NCI-H128 (cell line): ENCODE results near the gene RNF149.
"Not testable (repeated sequence)": the region's sequence is repeated elsewhere in the genome, so short reads cannot be mapped to it uniquely, and the experiment has no call there.

Source experiments
- DNase-seq: peaks from one replicate; lab custom pipeline; 2025; ENCODE audit not compliant: unreplicated experiment; lab: John Stamatoyannopoulos, UW

The RNF149 gene

GRCh38 chr2:101332885-101333766, 24.6 kb upstream of the RNF149 start:
- no peak for DNase-seq

DNA sequence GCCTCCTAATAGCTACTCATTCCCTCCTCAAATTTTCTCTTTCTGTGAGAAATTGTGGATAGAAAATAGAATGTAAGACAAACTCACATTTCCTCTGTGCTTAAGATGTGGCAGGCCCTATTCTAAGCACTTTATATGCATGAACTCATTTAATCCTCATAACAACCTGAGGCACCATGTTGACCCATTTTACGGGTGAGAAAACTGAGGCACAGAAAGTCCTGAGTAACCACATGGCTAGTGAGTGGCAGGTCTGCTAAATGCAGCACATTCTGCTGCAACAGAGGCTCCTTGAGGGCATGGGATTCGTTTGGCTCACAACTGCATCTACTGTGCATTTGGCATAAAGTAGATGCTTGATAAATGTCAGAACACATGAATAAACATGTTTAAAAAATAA, 22.7 kb upstream of the RNF149 start:
- no peak for DNase-seq

DNA sequence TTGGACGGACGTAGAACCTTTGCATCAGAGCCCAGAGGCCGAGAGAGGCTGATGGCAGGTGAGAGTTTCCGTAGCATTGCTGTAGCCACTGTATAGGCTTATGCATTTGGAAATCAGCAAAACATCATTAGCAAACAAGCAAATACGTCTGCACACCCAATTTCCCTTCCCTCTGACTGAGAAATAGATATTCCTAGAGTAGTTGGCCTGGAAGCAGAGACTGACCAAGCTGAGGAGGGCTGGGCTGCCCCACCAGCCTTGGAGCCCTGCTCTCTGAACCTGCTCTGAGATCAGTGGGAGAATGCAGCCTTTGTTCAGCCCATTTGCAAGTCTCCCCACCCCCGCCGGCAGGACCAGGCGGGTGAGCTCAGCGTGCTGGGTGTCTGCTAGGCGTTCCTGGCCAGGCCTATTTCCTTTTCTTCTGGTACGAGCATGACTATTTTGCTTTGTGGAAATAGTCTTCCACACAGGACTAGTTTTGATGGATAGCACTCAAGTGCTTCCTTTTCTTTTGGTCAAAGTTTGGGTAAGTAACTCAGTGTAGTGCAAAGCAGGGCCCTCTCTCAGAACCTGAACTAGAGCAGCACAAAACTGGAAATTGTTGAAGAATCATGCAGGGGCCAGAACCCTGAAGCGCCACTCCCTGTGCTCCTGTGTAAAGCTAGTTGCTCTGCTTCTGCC, 21.9 kb upstream of the RNF149 start:
- DNase-seq, result no peak

GRCh38 chr2:101329026-101329425, 20.5 kb upstream of the RNF149 start:
- no peak for DNase-seq

DNA sequence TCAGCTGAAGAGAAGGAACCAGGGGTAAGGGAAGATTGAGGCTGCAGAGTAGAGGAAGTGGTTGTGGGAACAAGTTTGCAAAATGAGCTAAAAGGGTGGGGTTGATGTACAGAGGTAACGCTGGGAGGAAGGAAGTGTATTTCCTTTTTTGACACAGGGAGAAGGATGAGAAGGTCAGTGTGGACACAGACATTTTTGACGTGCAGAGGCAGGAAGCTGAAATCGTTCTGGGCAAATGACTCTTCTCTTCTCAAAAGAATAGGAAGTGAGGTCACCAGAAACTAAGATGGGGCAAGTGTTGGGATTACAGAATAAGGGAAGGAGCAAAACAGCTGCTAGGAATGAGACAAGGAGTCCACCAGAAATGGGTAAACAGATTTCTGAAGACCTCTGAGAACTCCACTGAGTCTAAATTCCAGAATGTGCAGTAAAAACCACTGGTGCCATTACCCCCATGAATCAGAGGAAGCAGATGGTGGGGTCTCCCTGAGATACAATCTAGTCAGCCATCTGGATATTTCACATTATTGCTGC, 20.0 kb upstream of the RNF149 start:
- DNase-seq, result no peak

GRCh38 chr2:101327863-101328394, 19.4 kb upstream of the RNF149 start:
- no peak for DNase-seq

DNA sequence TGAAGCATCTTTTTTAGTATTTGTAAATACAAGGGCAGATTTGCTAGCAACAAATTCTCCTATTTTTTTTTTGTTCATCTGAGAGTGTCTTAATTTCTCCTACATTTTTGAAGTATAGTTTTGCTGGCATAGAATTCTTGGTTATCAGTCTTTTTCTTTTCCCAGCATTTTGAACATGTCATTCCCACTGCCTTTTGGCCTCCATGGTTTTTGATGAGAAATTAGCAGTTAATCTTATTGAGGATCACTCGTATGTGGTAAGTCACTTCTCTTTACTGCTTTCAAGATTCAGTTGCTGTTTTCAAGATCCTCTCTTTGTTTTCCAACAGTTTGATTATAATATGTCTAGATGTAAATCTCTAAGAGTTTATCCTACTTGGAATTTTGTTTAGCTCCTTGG, 16.9 kb upstream of the RNF149 start:
- no peak for DNase-seq

DNA sequence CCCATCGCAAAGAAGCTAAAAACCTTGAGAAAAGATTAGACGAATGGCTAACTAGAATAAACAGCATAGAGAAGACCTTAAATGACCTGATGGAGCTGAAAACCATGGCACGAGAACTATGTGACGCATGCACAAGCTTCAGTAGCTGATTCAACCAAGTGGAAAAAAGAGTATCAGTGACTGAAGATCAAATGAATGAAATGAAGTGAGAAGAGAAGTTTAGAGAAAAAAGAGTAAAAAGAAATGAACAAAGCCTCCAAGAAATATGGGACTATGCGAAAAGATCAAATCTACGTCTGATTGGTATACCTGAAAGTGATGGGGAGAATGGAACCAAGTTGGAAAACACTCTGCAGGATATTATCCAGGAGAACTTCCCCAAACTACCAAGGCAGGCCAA, 8.1 kb upstream of the RNF149 start:
- not testable (repeated sequence) for DNase-seq

GRCh38 chr2:101311696-101312017, 3.2 kb upstream of the RNF149 start:
- DNase-seq, result no peak

- DNase-seq, result no peak
These were observed 2.6 kb upstream of the RNF149 start for GRCh38 chr2:101310834-101311695.

- no peak for DNase-seq
These were observed 1.8 kb upstream of the RNF149 start for GRCh38 chr2:101310090-101310833.

DNA sequence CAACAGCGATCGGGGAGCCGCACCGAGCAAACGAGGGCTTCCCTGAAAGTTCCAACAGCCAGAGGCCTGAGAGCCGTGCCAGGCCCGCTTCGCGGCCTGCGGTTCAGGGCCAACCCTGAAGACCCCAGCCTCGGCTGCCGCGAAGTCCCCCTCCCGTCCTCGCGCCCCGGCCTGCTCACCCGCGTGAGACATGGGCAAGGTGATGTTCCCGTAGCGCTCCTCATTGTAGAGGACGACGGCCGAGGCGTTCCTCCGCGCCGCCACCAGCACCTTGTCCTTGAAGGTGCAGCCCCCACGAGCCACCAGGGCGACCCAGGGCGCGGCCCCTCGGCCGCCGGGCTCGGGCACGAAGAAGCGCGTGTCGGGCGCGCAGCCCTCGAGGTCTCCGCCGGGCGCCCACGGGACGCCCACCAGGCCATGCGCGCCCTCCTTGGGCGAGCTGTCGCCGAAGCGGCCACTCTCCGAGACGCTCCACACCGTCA, 510 bp downstream of the RNF149 start:
- DNase-seq, result no peak

- no peak for DNase-seq
These were observed 998 bp downstream of the RNF149 start for GRCh38 chr2:101307503-101307902.

GRCh38 chr2:101306410-101306809, 2.1 kb downstream of the RNF149 start:
- DNase-seq, result no peak

GRCh38 chr2:101305492-101306078, 2.9 kb downstream of the RNF149 start:
- DNase-seq, result no peak

DNA sequence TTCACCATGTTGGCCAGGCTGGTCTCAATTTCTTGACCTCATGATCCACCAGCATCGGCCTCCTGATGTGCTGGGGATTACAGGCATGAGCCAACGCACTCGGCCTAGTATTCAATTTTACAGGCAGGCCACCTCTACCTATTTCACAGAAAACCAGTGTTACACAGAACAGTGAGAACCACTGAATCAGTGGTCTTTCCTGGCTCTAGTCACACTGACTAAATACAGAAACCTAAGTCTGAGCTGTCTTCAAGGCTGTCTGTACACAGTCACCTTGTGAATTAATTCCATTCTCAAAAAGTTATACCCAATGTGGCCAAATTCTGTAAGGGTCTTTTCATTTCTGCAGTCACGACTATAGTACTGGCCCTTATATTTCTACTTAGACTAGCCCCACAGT, 3.5 kb downstream of the RNF149 start:
- DNase-seq, result no peak

- DNase-seq, result no peak
These were observed 4.8 kb downstream of the RNF149 start for GRCh38 chr2:101303688-101304087.

- no peak for DNase-seq
These were observed 6.5 kb downstream of the RNF149 start for GRCh38 chr2:101302016-101302415.

- DNase-seq, result no peak
These were observed 7.7 kb downstream of the RNF149 start for GRCh38 chr2:101300836-101301235.

DNA sequence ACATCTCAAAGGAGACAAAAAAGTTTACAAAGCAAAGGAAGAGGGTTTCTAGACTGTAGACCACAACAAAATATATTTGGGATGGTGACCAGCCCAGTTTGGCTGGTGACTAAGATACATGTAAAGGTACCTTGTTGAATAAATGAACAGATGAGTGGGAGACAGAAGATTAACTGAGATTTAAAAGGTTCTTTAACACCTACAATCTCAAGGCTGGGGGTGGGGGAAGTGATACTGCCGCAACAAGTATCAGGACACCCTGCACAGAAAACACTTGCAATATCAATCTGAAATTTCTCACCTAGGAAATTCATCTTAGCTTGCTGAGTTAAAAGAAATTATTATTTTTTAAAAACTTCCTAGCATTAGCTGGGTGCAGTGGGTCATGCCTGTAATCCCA, 8.3 kb downstream of the RNF149 start:
- DNase-seq, result no peak
